BE2C (cell line): ENCODE results near the gene LENG1. TPM values are rescaled to one million over a fixed set of nuclear protein-coding genes. Genes with fewer than 3 reads are reported as not detected.
"Not testable (repeated sequence)": the region's sequence is repeated elsewhere in the genome, so short reads cannot be mapped to it uniquely, and the experiment has no call there.

Experiments
- DNase-seq: peaks from one replicate; pipeline ENCODE4 v3.0.0-alpha.2; 2020
- H3K27me3 ChIP-seq: fragments of 250-450 bp; sonication (Bioruptor Pico); 2 replicates; pipeline ENCODE4 v1.5.1; 2020; ENCODE audit warnings: mild to moderate bottlenecking
- H3K36me3 ChIP-seq: fragments of 250-450 bp; sonication (Bioruptor Pico); 2 replicates; pipeline ENCODE4 v1.5.1; 2020; ENCODE audit warnings: mild to moderate bottlenecking
- H3K4me1 ChIP-seq: fragments of 250-450 bp; sonication (Bioruptor Pico); 2 replicates; pipeline ENCODE4 v1.5.1; 2020
- H3K4me3 ChIP-seq: 2 replicates; pipeline ENCODE4 v1.5.1; 2011; ENCODE audit warnings: low read depth, low read length
- H3K9me3 ChIP-seq: fragments of 250-450 bp; sonication (Bioruptor Pico); 2 replicates; pipeline ENCODE4 v1.5.1; 2020
- polyA plus RNA-seq: library from polyadenylated mRNA; unstranded; fragments of >200 nt; gene quantifications from one replicate; pipeline ENCODE4 v1.2.1, GENCODE V29; 2012; ENCODE audit warnings: low read depth, missing spikeins; ENCODE audit not compliant: insufficient read length, insufficient read depth
- TF ChIP-seq, protein P1 (sequence below): IDR thresholded peaks from 2 replicates; pipeline ENCODE4 v1.5.1; 2012; ENCODE audit warnings: mild to moderate bottlenecking, low read depth, low read length

The LENG1 gene
- 56.4 TPM for polyA plus RNA-seq

DNA sequence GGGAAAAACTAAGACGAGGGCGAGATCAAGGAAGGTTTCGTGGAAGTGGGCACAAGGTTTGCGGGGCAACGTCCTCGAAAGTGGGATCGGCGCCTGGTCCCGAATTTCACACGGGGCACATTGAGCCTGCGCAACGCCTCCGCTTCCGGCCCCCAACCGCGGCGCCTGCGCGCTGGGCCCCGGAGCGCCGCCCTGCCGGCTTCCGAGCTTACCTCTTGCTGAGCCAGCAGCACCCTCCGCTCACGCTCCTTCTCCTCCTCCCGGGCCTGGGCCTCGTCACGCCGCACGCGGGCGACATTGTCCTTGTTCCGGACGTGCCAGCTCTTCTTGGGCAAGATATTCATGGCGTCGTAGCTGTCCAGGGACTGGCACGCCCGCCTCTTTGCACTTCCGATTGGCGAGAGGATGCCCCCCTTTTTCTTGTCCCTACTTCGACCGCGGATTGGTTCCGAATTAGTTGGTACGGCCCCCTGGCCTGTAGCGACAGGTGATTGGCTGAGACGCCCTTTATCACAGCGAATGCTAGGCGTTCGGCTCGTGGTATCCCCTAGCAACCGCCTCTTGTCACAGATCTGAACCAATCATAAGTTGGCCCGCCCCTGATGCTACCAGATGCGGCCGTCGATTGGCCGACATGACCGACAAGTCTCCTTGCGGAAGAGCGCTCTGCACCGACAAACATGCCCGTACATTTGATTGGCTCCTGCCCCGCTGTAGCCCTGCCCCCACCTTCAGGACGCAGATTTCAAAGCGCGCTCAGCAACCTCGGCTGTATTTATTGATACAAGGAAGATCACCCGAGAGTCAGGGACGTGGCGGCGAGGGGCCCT, at the start of gene LENG1:
Gene LENG1 (minus strand): TSS at position 370 of the 830 bp plus-strand sequence. CDS start 26 bp downstream, at position 344.
- TF ChIP-seq, protein P1, sequence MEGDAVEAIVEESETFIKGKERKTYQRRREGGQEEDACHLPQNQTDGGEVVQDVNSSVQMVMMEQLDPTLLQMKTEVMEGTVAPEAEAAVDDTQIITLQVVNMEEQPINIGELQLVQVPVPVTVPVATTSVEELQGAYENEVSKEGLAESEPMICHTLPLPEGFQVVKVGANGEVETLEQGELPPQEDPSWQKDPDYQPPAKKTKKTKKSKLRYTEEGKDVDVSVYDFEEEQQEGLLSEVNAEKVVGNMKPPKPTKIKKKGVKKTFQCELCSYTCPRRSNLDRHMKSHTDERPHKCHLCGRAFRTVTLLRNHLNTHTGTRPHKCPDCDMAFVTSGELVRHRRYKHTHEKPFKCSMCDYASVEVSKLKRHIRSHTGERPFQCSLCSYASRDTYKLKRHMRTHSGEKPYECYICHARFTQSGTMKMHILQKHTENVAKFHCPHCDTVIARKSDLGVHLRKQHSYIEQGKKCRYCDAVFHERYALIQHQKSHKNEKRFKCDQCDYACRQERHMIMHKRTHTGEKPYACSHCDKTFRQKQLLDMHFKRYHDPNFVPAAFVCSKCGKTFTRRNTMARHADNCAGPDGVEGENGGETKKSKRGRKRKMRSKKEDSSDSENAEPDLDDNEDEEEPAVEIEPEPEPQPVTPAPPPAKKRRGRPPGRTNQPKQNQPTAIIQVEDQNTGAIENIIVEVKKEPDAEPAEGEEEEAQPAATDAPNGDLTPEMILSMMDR, result peak; percentile 7; the same call in 1 of the 2 replicates
- no peaks in the 10 kb centered on the region for H3K9me3 ChIP-seq

DNA sequence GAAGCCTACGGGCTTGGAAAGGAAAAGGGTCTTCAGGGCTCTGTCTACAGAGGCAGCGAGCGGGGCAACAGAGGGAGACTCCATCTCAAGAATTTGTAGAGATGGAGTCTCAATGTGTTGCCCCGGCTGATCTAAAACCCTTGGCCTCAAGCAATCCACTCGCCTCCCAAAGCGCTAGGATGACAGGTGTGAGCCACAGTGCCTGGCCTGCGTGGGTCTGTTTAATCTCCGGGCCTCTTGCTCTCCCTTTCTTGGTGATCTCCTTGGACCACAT, 49.2 kb upstream of the LENG1 start:
- peaks cover 85% of the 10 kb centered on the region for H3K36me3 ChIP-seq
- peaks cover 32% of the 10 kb centered on the region for H3K4me1 ChIP-seq
- TF ChIP-seq, protein P1, result no peak
- H3K4me3 ChIP-seq, result no peak overlapping the region
- DNase-seq, result no peak
- H3K9me3 ChIP-seq, result no peaks in the 10 kb centered on the region; the same call in 1 of the 2 replicates
- H3K27me3 ChIP-seq, result no peaks in the 10 kb centered on the region

More for the DNA sequence above, at the start of gene LENG1:
- DNase-seq, result peak; percentile 99
- Histone ChIP-seq H3K4me3 (peak within 1 kb of the TSS; percentile 86), H3K4me1 (no peaks in the 10 kb centered on the region), H3K27me3 (no peaks in the 10 kb centered on the region), H3K36me3 (peaks cover 36% of the 10 kb centered on the region)

DNA sequence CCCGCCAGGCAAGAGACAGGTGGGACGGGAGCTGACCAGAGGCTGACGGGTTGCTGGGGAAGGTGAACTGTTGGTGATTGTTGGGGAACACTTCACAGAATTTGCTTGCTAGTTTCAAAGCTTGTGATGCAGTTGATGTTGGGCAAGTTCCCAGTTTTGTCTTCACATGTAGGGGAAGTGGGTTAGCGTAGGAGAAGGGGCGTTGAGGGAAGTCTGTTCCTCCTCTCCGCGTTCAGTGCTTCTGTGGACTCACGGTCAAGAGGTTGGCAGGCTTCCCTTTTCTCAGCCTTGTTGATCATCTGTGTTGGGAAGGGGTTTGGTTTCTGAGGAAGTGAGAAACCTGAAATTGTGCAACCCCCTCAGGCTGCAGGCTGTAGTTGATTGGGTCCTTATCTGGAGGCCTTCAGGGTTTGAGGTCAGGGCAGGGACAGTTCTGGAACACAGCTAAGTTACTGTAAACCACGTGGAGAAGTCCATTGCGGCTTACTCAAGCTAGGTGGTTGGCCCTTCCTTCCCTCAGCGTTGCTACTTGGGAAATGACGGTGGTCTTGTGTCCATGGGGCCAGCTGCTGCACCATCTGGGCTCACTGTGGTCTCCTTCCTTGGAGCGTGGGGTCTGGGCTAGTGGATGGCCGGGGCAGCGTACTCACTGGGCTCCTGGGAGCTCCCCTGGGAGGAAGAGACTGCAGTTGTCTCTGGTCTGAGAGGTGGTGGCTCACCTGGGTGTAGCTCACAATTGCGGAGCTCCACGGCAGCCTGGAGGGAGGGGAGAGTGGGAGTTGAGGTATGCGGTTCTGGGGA, 48.7 kb upstream of the LENG1 start:
- no peaks in the 10 kb centered on the region for H3K27me3 ChIP-seq
- TF ChIP-seq, protein P1, result no peak
- H3K4me3 ChIP-seq, result no peak overlapping the region
- DNase-seq, result no peak
- peaks cover 89% of the 10 kb centered on the region for H3K36me3 ChIP-seq
- no peaks in the 10 kb centered on the region; the same call in 1 of the 2 replicates for H3K9me3 ChIP-seq
- H3K4me1 ChIP-seq, result peaks cover 32% of the 10 kb centered on the region

DNA sequence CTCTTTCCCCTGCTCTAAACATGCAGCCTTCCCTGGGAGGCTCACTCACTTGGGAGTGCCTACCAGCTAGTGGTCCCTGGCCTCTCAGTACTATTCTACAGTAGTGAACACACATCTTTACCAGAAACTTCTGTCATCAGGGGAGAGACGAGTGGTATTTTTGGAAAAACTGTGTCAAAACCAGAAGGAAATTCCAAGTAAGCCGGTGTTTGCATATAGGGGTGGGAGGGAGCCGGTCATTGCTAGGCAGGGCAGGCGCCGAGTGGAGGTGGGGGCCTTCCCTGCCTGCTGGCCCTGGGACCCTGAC, 48.1 kb upstream of the LENG1 start:
- Histone ChIP-seq H3K4me1 (peaks cover 37% of the 10 kb centered on the region), H3K9me3 (no peaks in the 10 kb centered on the region; the same call in 1 of the 2 replicates), H3K4me3 (no peak overlapping the region), H3K36me3 (peaks cover 89% of the 10 kb centered on the region), H3K27me3 (no peaks in the 10 kb centered on the region)
- TF ChIP-seq, protein P1, result no peak
- DNase-seq, result no peak

DNA sequence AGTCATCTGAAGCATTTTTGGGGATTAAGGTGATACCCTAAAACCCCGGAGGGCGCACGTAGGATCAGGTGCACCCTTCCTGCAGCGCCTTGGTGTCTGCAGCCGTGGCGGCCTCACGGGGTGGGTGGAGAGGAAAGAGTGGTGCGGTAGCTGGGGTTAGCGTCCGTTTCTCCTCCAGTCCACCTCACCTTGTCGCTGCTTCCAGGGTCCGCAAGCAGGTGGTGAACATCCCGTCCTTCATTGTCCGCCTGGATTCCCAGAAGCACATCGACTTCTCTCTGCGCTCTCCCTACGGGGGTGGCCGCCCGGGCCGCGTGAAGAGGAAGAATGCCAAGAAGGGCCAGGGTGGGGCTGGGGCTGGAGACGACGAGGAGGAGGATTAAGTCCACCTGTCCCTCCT, 47.7 kb upstream of the LENG1 start:
- DNase-seq, H3K4me3 ChIP-seq, H3K27me3 ChIP-seq, H3K9me3 ChIP-seq: not testable (repeated sequence)
- peaks cover 91% of the 10 kb centered on the region for H3K36me3 ChIP-seq
- peaks cover 40% of the 10 kb centered on the region for H3K4me1 ChIP-seq

DNA sequence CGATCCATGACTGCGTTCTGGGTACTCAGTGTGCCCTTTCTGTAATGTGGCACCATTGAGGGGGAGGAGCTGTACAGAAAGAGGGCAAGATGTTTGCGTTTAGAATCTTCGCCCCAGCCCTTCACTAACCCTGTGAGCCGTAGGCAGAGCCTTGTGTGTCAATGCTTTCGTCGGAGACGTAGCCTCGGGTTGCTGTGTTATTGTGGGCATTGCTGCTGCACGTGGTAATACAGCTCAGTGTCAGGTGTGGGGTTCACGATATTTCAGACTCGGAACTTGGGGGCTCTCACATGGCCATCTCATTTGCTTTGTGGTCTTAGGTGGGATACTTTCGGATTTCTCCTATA, 47.3 kb upstream of the LENG1 start:
- no peak for DNase-seq
- Histone ChIP-seq H3K4me3 (no peak overlapping the region), H3K36me3 (peaks cover 95% of the 10 kb centered on the region), H3K27me3 (no peaks in the 10 kb centered on the region), H3K9me3 (no peaks in the 10 kb centered on the region; the same call in 1 of the 2 replicates), H3K4me1 (peaks cover 42% of the 10 kb centered on the region)
- TF ChIP-seq, protein P1, result no peak
